SK-N-SH treated with all-trans-retinoic acid at 6 μM for 48 hours (cell line): ENCODE measurements around the gene CLCN6.

ENCODE experiments used
- ATAC-seq: fragments of 200-7000 bp; cut with Tn5 transposase; 3 replicates; pipeline ENCODE4 v1.9.1; 2020; ENCODE audit warnings: mild to moderate bottlenecking, moderate library complexity
- ARNTL ChIP-seq: fragments of 450-650 bp; formaldehyde crosslinking; IDR thresholded peaks from 2 replicates; pipeline ENCODE4 v1.5.0; 2020; ENCODE audit warnings: low read depth, mild to moderate bottlenecking, moderate library complexity, borderline replicate concordance
- BACH2 ChIP-seq: fragments of 250-450 bp; sonication (Bioruptor Pico); IDR thresholded peaks from 2 replicates; pipeline ENCODE4 v1.9.0; 2021; ENCODE audit warnings: mild to moderate bottlenecking, borderline replicate concordance
- CREB5 ChIP-seq: fragments of 250-450 bp; sonication (Bioruptor Pico); IDR thresholded peaks from 2 replicates; pipeline ENCODE4 v1.5.1; 2020; ENCODE audit warnings: low read depth, mild to moderate bottlenecking, moderate library complexity
- GLIS3 ChIP-seq: fragments of 250-450 bp; sonication (Bioruptor Pico); IDR thresholded peaks from 2 replicates; pipeline ENCODE4 v1.5.0; 2020; ENCODE audit warnings: mild to moderate bottlenecking, moderate library complexity
- ISL1 ChIP-seq: fragments of 250-450 bp; sonication (Bioruptor Pico); IDR thresholded peaks from 2 replicates; pipeline ENCODE4 v2.1.2; 2022; ENCODE audit warnings: mild to moderate bottlenecking, moderate library complexity
- OSR1 ChIP-seq: fragments of 250-450 bp; sonication (Bioruptor Pico); IDR thresholded peaks from 2 replicates; pipeline ENCODE4 v1.8.0; 2022; ENCODE audit warnings: moderate library complexity, mild to moderate bottlenecking, inconsistent platforms
- PPARA ChIP-seq: fragments of 250-450 bp; sonication (Bioruptor Pico); IDR thresholded peaks from 2 replicates; pipeline ENCODE4 v1.5.0; 2020; ENCODE audit warnings: mild to moderate bottlenecking, borderline replicate concordance
- RARB ChIP-seq: fragments of 250-450 bp; sonication (Bioruptor Pico); IDR thresholded peaks from 2 replicates; pipeline ENCODE4 v1.8.0; 2021; ENCODE audit warnings: mild to moderate bottlenecking, moderate library complexity
- SNAI2 ChIP-seq: fragments of 250-450 bp; sonication (Bioruptor Pico); IDR thresholded peaks from 2 replicates; pipeline ENCODE4 v1.5.0; 2020; ENCODE audit warnings: mild to moderate bottlenecking, moderate library complexity
- TCF4 ChIP-seq: fragments of 250-450 bp; sonication (Bioruptor Pico); IDR thresholded peaks from 2 replicates; pipeline ENCODE4 v1.8.0; 2021; ENCODE audit warnings: mild to moderate bottlenecking, moderate library complexity, borderline replicate concordance
- TOX ChIP-seq: fragments of 250-450 bp; sonication (Bioruptor Pico); IDR thresholded peaks from 2 replicates; pipeline ENCODE4 v1.8.0; 2021; ENCODE audit warnings: mild to moderate bottlenecking, moderate library complexity, borderline replicate concordance
- ZC3H10 ChIP-seq: fragments of 250-450 bp; sonication (Bioruptor Pico); IDR thresholded peaks from 2 replicates; pipeline ENCODE4 v1.5.1; 2021; ENCODE audit warnings: mild to moderate bottlenecking, moderate library complexity
- ZFP3 ChIP-seq: fragments of 250-450 bp; sonication (Bioruptor Pico); IDR thresholded peaks from 2 replicates; pipeline ENCODE4 v1.5.0; 2020; ENCODE audit warnings: mild to moderate bottlenecking, moderate library complexity
- ZFP30 ChIP-seq: fragments of 450-650 bp; formaldehyde crosslinking; IDR thresholded peaks from 2 replicates; pipeline ENCODE4 v1.5.0; 2022; ENCODE audit warnings: mild to moderate bottlenecking, moderate library complexity
- ZNF565 ChIP-seq: fragments of 450-650 bp; formaldehyde crosslinking; conservative IDR thresholded peaks from 2 replicates; pipeline ENCODE4 v1.5.0; 2020; ENCODE audit warnings: low read depth, mild to moderate bottlenecking, moderate library complexity
- ZNF70 ChIP-seq: fragments of 450-650 bp; formaldehyde crosslinking; IDR thresholded peaks from 2 replicates; pipeline ENCODE4 v1.5.0; 2020; ENCODE audit warnings: mild to moderate bottlenecking, moderate library complexity
- ZNF8 ChIP-seq: fragments of 450-650 bp; formaldehyde crosslinking; IDR thresholded peaks from 2 replicates; pipeline ENCODE4 v1.5.0; 2020; ENCODE audit warnings: mild to moderate bottlenecking, moderate library complexity
- TF ChIP-seq, protein P1 (sequence below): fragments of 250-450 bp; sonication (Bioruptor Pico); IDR thresholded peaks from 2 replicates; pipeline ENCODE4 v1.8.0; 2021; ENCODE audit warnings: low read depth, mild to moderate bottlenecking, moderate library complexity, borderline replicate concordance
- TF ChIP-seq, protein P2 (sequence below): fragments of 250-450 bp; sonication (Bioruptor Pico); IDR thresholded peaks from 2 replicates; pipeline ENCODE4 v1.8.0; 2020; ENCODE audit warnings: mild to moderate bottlenecking, moderate library complexity, borderline replicate concordance

CLCN6 gene

DNA sequence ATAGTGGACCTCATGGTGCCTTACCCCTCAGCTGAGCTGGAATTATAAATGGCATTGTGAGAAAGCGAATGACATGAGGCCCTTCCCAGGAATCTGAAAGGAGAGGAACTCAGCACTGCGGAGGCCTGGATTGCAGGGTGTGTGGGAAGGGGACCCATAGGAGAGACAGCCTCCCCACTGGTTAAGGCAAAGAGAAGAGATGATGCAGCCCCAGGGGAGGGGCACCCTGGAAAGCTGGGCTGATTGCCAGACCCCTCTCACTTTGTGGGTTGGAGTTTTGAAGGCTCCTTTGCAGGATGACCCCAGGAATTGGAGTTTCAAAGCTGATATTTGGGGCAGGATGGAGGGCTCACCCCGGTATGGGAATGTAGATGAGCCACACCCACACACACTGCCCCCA, 50.7 kb downstream of the CLCN6 start (continued):
- TF ChIP-seq, protein P1, sequence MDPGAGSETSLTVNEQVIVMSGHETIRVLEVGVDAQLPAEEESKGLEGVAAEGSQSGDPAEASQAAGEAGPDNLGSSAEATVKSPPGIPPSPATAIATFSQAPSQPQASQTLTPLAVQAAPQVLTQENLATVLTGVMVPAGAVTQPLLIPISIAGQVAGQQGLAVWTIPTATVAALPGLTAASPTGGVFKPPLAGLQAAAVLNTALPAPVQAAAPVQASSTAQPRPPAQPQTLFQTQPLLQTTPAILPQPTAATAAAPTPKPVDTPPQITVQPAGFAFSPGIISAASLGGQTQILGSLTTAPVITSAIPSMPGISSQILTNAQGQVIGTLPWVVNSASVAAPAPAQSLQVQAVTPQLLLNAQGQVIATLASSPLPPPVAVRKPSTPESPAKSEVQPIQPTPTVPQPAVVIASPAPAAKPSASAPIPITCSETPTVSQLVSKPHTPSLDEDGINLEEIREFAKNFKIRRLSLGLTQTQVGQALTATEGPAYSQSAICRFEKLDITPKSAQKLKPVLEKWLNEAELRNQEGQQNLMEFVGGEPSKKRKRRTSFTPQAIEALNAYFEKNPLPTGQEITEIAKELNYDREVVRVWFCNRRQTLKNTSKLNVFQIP (CRISPR knock-in tag) = no peak
- TF ChIP-seq SNAI2 = no peak

GRCh38 chr1:11857164-11857851, 51.3 kb downstream of the CLCN6 start:
- no peak for ATAC-seq
- no peak for TF ChIP-seq ZNF8 (CRISPR knock-in tag)
- no peak for TF ChIP-seq GLIS3
- TF ChIP-seq, protein P1 (CRISPR knock-in tag) = no peak
- TF ChIP-seq, all 23 proteins: peak for 0

DNA sequence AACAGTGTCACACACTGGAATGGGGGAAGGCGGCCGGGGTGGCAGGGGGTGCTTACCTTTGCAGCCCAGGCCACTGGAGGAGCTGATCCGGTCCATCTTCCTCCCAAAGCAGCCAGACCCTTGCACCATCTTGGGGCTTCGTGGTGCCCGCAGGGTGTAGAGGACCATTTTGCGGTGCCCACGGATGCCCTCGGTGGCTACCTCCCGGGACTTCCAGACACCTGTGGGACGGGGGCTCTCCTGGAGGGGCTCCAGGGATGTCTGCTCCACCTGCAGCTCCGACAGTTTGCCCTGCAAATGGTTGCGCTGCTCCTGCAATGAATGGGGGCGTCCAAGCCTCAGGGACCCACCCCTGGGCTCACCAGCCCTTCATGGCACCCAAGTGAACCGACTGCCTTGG, 52.2 kb downstream of the CLCN6 start:
- ATAC-seq = no peak
- TF ChIP-seq ZC3H10 (CRISPR knock-in tag) (no peak), PPARA (CRISPR knock-in tag) (no peak), ZNF565 (CRISPR knock-in tag) (no peak), ZNF70 (no peak), CREB5 (CRISPR knock-in tag) (no peak), RARB (no peak), ISL1 (CRISPR knock-in tag) (no peak), ZFP30 (CRISPR knock-in tag) (no peak), ZFP3 (CRISPR knock-in tag) (no peak), OSR1 (CRISPR knock-in tag) (no peak), BACH2 (no peak)

DNA sequence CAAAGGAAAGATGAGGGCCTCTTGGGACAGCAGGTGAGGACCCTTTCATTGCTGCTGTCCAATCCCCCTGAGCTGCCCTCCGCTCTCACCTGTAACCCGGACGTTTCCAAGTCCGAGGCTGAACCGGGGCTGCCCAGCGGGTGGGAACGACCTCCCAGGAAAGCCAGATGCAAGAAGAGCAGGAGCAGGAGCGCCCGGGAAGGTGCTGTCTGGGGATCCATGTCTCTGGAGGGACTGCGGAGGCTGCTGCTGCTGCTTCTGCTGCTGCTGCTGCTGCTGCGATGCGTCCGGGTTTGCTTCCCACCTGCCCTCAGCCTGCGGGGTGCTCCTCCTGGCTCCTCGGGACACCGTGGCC, 52.6 kb downstream of the CLCN6 start, which contains the start of gene NPPB:
Gene NPPB, minus strand, starts transcription at position 333 of the 355 bp plus-strand sequence. Its CDS starts 112 bp downstream, at position 221.
- no peak for TF ChIP-seq ARNTL (CRISPR knock-in tag)
- no peak for TF ChIP-seq OSR1 (CRISPR knock-in tag)
- no peak for TF ChIP-seq ZFP3 (CRISPR knock-in tag)
- no peak for TF ChIP-seq TCF4 (CRISPR knock-in tag)
- no peak for TF ChIP-seq ZC3H10 (CRISPR knock-in tag)
- TF ChIP-seq TOX (CRISPR knock-in tag) = no peak
- no peak for TF ChIP-seq ZNF70
- no peak for TF ChIP-seq SNAI2
- no peak for TF ChIP-seq ZFP30 (CRISPR knock-in tag)
- TF ChIP-seq, protein P2, sequence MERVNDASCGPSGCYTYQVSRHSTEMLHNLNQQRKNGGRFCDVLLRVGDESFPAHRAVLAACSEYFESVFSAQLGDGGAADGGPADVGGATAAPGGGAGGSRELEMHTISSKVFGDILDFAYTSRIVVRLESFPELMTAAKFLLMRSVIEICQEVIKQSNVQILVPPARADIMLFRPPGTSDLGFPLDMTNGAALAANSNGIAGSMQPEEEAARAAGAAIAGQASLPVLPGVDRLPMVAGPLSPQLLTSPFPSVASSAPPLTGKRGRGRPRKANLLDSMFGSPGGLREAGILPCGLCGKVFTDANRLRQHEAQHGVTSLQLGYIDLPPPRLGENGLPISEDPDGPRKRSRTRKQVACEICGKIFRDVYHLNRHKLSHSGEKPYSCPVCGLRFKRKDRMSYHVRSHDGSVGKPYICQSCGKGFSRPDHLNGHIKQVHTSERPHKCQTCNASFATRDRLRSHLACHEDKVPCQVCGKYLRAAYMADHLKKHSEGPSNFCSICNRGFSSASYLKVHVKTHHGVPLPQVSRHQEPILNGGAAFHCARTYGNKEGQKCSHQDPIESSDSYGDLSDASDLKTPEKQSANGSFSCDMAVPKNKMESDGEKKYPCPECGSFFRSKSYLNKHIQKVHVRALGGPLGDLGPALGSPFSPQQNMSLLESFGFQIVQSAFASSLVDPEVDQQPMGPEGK = no peak
- TF ChIP-seq BACH2 = no peak
- no peak for ATAC-seq

- TF ChIP-seq SNAI2 = 0 out of 2 replicates have a peak, but pooled peaks have one; percentile 67
- TF ChIP-seq RARB = no peak
- ATAC-seq = peak; percentile 88
Measured at GRCh38 chr1:11858968-11859871, 53.2 kb downstream of the CLCN6 start.
